ENCODE measurements around the gene AKAP8. TPM values are rescaled to one million over a fixed set of nuclear protein-coding genes. Genes with fewer than 3 reads are reported as not detected.
"Not testable (repeated sequence)": the region's sequence is repeated elsewhere in the genome, so short reads cannot be mapped to it uniquely, and the experiment has no call there.

The AKAP8 gene
- total RNA-seq, 1 donor, result 33.4 TPM

DNA sequence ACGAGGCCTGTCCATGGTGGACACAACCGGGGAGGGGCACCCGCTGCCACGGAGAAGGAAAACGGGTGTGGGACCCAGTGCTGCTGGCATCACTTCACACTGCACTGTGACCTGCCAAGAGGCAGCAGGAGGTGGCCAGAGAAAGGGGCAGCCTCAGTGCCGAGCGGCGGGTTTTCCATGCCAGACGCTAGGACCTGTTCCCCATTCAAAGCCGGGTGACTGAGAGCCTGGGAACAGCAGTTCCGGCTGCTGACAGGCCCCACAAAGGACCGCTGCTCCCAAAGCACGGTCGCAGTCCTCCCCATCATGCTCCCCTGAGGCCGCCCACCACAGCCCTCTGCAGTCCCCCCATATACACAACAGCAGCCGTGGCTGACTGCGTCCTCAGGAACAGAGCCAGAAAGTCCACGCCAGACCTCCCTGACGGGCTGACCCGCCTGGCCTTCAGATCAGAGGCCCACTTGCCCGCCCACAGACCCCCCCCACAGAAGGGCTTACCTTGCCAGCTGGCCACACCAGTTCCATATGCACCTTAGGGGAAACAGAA is 5.4 kb downstream of the AKAP8 start:
- DNase-seq (ENCODE audit: low read depth in 2 of 3, low spot score in 2 of 3), result no peak

DNA sequence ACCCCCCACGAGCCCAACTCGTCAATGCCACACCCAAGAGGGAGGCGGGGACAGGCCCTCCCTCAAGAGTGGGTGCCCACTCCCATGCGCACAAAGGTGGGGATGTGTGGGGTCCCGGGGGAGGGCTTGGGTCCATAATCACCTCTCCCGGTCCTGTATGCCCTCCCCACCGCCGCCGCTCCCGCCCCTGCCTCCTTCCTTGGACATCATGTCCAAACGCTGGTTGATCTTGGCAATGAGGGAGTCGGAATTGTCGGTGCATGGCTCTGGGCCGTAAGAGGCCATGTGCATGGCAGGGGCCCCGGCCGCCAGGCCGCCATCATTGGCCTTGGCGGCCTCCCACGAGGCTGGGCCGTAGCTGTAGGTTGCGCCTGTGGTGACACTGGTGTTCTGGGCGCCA is 5.9 kb downstream of the AKAP8 start:
- no peak for DNase-seq (ENCODE audit: low read depth in 2 of 3, low spot score in 2 of 3)

DNA sequence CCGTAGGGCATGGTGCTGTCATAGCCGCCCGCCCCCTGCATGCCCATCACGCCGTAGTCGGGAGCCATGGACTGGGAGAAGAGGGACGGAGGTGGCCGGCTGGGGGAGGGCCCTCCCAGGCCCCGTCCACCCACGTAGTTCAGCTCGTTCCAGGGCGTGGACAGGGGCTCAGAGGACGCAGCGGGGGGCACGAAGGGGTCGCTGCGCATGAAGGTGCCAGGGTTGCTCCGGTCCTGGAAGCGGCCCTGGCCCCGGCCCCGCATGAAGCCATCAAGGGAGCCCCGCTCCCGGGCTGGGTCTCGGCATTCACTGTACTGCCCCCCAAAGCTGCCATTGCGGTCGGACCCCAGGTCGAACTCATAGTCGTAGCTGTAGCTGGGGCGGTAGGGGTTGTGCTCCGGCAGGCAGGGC is 6.7 kb downstream of the AKAP8 start:
- DNase-seq (ENCODE audit: low read depth in 2 of 3, low spot score in 2 of 3), result no peak

DNA sequence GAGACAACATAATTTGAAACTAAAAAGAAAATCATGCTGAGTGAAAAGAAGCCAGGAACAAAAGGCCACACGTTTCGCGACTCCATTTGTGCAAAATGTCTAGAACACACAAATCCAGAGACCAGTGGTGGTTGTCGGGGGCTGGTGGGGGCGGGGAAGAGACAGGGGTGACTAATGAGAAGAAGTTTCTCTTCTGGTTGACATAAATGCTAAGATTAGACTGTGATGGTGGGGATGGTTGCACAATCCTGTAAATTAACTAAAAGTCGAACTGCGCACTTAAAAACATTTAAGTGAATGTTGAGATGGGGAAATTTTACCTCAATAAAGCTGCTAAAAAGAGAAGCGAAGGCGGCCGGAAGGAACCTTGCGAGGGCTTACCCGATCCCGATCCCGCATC is 7.1 kb downstream of the AKAP8 start:
- no peak for DNase-seq (ENCODE audit: low read depth in 2 of 3, low spot score in 2 of 3)

DNA sequence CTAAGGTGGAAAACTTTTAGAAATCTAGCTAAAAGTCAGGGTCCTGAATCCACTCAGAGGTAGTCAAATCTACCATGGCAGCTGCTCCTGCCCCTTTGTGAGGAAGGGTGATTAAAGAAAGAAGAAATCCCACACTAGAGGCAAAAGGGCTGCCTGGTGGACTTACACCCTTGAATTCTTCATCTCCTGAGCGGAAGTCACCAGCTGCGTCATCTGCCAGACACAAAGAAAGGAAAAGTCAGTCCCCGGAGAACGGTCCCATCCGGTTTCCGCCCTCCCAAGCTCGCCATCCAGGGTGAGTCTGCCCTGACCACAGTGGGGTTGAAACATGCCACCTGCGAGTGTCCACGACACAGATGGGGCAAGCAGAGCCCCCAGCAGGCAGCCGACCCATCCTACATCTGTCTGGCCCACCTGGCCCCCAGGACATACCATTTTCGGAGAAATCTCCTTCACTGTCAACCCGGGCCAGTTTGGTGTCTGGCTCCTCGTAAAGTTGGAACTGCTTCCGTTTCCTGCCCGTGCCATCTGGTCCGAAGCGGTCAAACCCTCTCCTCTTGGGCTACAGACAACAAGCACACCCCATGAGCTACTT is 7.7 kb downstream of the AKAP8 start:
- no peak for DNase-seq (ENCODE audit: low read depth in 2 of 3, low spot score in 2 of 3)

DNA sequence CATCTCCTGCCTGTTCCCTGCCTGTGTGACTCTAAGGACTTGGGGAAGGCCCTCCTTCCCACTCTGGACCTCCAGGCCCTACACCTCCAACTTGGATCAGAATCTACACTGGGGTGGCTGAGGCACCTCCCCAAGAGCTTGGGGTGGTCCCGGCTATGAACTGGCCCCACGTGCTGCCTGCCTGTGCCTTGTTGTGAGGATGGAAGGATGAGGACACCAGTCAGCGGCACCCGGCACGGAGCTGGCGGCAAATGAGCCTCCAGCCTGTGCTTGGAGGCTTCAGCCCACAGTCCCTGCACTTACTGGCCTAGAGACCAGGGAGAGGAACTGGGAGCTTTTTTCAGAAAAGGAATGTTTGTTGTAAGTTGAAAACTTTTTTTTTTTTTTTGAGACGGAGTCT is 8.5 kb downstream of the AKAP8 start:
- no peak for DNase-seq (ENCODE audit: low read depth in 2 of 3, low spot score in 2 of 3)

DNA sequence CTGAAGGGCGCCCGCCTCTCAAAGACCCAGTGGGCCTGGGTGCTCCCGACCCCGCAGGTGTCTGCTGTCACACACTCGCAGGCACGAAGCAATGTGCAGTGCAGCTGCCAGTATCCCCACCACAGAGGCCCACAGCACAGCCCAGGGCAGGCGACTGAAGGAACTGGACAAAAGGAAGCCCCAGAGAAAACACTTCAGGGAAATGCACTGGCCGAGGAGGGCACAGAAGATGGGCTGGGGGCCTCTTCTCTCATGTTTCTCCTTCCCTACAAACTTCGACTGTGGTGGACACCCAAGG is 10.0 kb downstream of the AKAP8 start:
- no peak for DNase-seq (ENCODE audit: low read depth in 2 of 3, low spot score in 2 of 3)

DNA sequence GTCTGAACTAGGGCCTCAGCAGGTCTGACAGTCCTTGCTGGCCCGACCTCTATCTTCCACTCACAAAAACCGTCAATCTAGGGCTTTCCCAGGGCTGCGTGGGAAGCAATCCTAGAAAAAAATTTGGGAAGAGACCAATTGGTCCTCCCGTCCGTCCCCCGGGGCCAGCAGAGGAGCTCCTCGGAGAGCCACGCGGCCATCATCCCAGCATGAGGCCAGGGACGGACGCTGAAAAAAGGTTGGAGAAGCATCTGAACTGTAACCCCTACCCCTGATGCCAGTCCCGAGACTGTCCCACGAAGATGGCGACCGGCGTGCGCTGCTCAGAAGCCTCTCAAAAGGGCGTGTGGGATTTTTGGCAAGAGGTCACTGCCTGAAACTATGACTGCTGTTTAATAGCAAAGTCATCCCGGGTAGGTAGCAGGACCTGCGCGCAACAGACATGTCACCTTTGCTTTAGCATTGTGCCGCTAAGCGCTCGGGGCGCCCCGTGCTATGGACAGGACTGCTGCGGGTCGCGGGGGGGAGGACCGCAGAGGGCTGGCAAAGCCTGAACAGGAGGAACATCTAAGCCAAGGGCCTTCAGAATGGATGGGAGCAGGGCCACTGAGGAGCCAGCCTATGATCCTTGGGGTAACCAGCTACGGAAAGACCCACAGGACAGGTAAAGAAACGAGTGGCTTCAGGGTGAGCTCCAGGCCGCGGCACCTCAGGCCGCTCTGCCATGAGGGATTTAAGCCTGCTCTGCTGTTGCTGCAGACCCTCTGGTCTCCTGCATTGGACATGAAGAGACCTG is 10.6 kb downstream of the AKAP8 start:
- no peak for DNase-seq (ENCODE audit: low read depth in 2 of 3, low spot score in 2 of 3)

DNA sequence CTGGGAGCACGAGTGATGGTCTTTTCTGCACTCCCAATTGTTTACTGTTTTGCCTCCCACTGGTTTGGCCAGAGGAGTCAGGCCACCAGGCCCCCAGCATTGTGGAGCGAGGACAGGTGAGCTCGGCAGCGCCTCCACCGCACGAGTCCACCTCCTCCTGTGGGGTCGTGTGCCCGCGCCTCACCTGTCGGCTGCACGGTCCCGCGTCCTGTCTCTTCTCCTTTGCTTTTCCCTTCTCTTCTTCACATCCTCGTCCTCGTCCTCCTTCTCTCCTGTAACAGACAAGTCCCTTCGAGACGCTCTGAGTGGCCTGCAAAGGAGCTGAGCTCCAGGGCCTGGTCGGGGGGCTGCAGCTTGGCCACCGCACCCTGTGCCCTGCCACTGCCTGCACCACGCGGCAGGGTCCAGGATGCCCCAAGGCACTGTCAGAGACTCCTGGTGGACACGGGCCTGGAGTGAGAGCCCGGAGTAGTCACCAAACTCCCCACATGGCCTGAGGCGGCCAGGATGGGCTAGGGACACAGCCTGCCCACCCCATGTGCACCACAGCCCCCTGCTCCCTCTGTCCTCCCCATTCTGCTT is 11.4 kb downstream of the AKAP8 start:
- no peak for DNase-seq (ENCODE audit: low read depth in 2 of 3, low spot score in 2 of 3)

DNA sequence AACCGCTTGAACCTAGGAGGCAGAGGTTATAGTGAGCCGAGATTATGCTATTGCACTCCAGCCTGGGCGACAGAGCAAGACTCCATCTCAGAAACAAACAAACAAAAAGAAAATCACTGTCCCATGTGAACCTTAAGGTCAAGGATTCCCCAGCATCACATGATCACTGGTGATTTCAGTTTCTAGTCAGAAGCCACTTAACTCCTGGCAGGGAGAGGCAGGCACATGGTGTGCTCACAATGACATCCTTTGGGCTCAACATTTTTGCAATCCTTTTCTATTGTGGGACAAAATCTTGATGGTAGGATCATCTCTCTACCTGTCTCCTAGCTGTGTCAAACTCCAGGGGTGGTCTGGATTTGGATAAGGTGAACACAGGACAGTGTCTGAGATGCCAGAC is 12.1 kb downstream of the AKAP8 start:
- no peak for DNase-seq (ENCODE audit: low read depth in 2 of 3, low spot score in 2 of 3)

DNA sequence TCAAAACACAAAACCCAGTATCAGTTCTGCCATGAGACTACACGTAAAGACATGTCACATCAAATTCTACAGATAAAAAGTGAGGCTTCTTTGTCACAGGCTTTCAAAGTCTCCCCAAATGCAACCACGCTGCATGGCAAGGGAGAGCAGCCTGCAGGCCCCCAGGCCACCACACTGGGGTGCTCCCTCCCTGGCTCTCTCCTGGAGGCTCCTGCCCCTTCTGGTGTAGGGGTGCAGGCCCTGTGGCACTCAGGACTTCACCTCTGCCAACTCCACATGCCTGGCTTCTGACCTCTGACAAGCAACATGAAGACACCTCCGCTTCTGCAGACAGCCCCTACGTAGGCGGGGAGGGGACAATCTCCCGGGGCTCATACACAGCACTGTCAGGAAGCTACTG is 14.3 kb downstream of the AKAP8 start:
- no peak for DNase-seq (ENCODE audit: low read depth in 2 of 3, low spot score in 2 of 3)

DNA sequence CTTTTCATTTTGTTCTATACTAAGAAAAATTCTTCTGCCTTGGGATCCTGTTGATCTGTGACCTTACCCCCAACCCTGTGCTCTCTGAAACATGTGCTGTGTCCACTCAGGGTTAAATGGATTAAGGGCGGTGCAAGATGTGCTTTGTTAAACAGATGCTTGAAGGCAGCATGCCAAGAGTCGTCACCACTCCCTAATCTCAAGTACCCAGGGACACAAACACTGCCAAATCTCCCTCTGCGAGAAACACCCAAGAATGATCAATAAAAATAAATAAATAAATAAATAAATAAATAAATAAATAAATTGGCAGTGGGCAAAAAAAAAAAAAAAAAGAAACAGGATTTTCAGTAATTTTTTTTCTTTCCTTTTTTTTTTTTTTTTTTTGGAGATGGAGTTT is 15.8 kb downstream of the AKAP8 start:
- DNase-seq (ENCODE audit: low read depth in 2 of 3, low spot score in 2 of 3), result not testable (repeated sequence)

DNA sequence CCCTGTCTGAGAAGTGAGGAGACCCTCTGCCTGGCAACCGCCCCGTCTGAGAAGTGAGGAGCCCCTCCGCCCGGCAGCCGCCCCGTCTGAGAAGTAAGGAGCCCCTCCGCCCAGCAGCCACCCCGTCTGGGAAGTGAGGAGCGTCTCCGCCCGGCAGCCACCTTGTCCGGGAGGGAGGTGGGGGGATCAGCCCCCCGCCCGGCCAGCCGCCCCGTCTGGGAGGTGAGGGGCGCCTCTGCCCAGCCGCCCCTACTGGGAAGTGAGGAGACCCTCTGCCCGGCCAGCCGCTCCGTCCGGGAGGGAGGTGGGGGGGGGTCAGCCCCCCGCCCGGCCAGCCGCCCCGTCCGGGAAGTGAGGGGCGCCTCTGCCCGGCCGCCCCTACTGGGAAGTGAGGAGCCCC is 16.5 kb downstream of the AKAP8 start:
- not testable (repeated sequence) for DNase-seq (ENCODE audit: low read depth in 2 of 3, low spot score in 2 of 3)

DNA sequence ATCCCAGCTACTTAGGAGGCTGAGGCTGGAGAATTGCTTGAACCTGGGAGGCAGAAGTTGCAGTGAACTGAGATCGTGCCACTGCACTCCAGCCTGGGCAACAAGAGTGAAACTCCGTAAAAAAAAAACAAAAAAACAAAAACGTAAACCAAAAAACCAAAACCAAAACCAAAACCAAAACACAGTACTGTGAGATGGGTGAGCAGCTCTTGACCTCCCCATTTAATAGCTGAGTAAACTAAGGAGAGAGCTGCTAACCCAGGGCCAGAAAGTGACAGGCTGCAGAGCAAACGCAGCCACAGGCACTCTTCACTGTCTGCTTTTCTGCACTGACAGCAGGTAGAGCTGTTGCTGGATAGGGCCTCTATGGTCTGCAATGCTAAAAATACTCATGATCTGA is 19.6 kb downstream of the AKAP8 start:
- DNase-seq (ENCODE audit: low read depth in 2 of 3, low spot score in 2 of 3), result not testable (repeated sequence)

DNA sequence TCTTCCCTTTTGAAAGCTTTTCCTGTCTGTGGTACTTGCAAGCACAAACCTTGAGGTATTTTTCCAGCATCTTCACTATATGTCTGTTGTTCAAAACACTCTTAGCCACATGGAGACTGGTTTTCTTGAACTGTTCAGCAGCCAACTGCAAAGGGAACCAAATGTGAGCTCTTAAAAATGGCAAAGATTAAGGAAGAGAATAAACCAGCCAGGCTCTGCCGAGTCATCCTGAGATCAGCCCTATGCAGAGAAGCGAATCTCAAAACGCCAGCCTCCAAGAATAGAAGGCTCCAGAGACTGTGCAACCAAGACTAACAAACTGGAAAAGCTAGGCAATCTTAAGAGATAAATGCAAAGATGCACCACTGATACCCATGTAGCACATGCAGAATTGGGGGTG is 20.7 kb downstream of the AKAP8 start:
- no peak for DNase-seq (ENCODE audit: low read depth in 2 of 3, low spot score in 2 of 3)

DNA sequence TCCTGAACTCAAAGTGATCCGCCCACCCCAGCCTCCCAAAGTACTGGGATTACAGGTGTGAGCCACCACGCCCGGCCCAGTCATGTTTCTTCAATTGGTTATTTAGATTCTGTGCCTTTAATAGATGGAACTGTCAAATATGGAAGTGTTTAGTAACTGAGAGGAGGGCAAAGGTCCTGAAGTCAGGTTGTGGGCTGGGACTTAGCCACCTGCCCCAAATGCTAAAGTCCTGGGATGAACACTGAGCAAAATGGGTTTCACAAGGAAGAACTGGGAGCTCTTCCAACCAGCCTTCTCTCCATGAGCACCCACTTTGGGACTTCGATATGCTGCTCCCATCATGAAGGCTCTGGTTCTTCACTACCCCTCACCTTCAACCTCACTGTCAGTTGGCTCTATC is 21.7 kb downstream of the AKAP8 start:
- no peak for DNase-seq (ENCODE audit: low read depth in 2 of 3, low spot score in 2 of 3)

DNA sequence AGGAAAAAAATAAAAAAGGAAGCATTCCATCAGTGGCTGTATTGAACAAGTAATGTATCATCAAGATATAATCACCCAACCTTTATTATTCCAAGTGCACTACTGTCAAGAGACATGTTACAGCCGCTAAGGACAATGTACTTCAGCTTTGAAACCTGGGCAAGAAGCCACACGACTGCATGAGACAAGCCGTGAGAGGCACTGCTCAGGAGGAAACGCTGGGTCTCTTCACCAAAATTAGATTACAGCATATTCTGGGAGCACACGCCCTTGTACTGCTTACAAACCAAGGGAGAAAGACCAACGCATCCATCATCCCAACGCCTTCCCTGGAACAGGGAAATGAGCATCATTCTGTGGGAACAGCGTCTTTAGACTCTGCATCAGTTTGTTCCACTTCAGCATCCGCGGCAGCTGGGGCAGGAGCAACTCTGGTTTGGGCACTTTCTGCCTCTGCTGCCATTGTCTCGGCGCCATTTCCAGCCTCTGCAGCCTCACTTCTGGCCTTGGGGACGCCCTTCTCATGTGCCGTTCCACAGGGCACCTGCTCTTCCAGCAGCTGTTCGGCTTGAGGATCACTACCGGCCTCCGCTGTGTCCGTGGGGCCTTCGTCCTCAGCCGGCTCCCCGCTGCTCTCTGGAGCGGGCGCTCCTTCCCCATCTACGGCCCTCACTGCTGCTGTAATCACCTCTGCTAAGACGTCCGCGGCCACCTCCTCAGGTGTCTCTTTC is 24.9 kb downstream of the AKAP8 start:
- no peak for DNase-seq (ENCODE audit: low read depth in 2 of 3, low spot score in 2 of 3)

DNA sequence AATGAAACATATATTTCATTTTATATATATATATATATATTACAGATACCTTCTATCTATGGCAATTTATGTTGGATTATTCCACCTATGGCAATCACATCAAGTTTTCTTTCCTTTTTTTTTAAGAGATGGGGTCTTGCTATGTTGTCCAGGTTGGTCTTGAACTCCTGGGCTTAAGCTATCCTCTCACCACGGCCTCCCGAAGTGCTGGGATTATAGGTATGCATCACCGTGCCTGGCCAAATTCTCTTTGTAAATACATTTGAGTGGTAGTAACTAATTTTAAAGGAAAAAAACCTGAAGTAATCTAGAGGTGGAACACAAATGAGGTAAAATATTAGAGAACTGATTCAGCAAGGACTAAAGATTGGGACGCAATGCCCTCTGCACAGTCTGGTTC is 25.7 kb downstream of the AKAP8 start:
- no peak for DNase-seq (ENCODE audit: low read depth in 2 of 3, low spot score in 2 of 3)

DNA sequence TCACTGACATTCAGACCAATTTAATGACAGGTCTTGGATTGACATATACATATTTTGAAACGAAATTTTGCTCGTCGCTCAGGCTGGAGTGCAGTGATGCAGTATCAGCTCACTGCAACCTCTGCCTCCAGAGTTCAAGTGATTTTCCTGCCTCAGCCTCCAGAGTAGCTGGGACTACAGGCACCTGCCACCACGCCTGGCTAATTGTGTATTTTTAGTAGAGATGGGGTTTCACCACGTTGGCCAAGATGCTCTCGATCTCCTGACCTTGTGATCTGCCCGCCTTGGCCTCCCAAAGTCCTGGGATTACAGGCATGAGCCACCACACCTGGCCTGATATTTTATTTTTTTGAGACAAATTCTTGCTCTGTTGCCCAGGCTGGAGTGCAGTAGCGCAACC is 27.1 kb downstream of the AKAP8 start:
- not testable (repeated sequence) for DNase-seq (ENCODE audit: low read depth in 2 of 3, low spot score in 2 of 3)

DNA sequence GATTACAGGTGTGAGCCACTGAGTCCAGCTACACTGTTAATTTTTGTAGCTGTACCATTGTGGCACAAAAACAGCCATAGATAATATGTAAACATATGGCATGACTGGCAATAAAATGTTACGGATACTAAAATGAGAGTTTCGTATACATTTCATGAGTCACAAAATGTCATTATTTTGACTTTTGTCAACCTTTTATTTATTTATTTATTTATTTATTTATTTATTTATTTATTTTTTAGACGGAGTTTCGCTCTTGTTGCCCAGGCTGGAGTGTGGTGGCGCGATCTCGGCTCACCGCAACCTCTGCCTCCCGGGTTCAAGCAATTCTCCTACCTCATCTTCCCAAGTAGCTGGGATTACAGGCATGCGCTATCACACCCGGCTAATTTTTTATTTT is 38.3 kb downstream of the AKAP8 start:
- DNase-seq (ENCODE audit: low read depth in 2 of 3, low spot score in 2 of 3), result not testable (repeated sequence)

DNA sequence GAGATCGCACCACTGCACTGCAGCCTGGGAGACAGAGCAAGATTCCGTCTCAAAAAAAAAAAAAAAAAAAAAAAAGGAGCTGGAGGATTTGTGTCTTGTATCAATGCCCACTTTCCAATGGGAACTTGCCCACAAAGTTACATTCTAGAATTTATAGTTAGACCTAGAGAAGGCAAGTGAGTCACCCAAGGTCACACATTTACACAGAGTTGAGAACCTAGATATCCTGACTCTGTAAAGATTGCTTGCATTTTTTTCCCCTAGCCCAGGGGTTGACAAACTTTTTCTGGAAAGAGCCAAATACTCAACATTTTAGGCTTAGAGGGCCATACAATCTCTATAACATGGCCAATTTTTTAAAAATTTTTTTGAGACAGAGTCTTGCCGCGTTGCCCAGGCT is 39.5 kb downstream of the AKAP8 start:
- no peak for DNase-seq (ENCODE audit: low read depth in 2 of 3, low spot score in 2 of 3)

DNA sequence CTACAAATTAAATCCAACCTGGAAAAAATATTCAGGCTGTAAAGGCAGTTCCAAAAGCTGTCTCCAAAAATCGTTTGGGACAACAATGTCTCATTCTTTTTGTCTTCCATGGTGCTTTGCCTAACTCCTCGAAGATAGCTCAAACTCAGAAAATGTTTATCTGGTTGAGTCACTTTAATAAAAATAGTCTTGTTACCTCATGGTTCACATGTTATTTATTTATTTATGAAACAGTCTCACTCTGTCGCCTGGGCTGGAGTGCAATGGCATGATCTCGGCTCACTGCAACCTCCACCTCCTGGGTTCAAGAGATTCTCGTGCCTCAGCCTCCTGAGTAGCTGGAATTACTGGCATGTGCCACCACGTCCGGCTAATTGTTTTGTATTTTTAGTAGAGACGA is 42.4 kb downstream of the AKAP8 start:
- DNase-seq (ENCODE audit: low read depth in 2 of 3, low spot score in 2 of 3), result no peak
